NT2/D1 (cell line): ENCODE results near the gene POLR3A.

Experiments used
- DNase-seq: peaks from one replicate; pipeline ENCODE4 v3.0.0-alpha.2; 2011; ENCODE audit warnings: low read depth, low spot score
- H3K27me3 ChIP-seq: 2 replicates; pipeline ENCODE4 v1.6.0; 2011; ENCODE audit warnings: mild to moderate bottlenecking; ENCODE audit not compliant: insufficient read length, insufficient read depth
- H3K36me3 ChIP-seq: 2 replicates; pipeline ENCODE4 v1.6.1; 2011; ENCODE audit warnings: mild to moderate bottlenecking, low read length, mixed read lengths; ENCODE audit not compliant: insufficient read depth, insufficient read length
- H3K4me1 ChIP-seq: 2 replicates; pipeline ENCODE4 v1.5.1; 2011; ENCODE audit not compliant: insufficient read depth, insufficient read length
- H3K4me3 ChIP-seq: 2 replicates; pipeline ENCODE4 v1.5.1; 2011; ENCODE audit warnings: low read depth; ENCODE audit not compliant: insufficient read length
- H3K9ac ChIP-seq: 2 replicates; pipeline ENCODE4 v1.6.0; 2011; ENCODE audit warnings: low read depth; ENCODE audit not compliant: insufficient read length
- H3K9me3 ChIP-seq: 2 replicates; pipeline ENCODE4 v1.5.1; 2011; ENCODE audit warnings: mild to moderate bottlenecking, low read length; ENCODE audit not compliant: insufficient read depth
- SUZ12 ChIP-seq: IDR thresholded peaks from 2 replicates; pipeline ENCODE4 v1.6.1; 2011; ENCODE audit not compliant: insufficient read length, insufficient read depth; ENCODE audit errors: extremely low read depth
- YY1 ChIP-seq: IDR thresholded peaks from 2 replicates; pipeline ENCODE4 v1.6.1; 2011; ENCODE audit not compliant: insufficient read length, insufficient read depth
- ZNF274 ChIP-seq: IDR thresholded peaks from 2 replicates; pipeline ENCODE4 v1.6.1; 2011; ENCODE audit warnings: mild to moderate bottlenecking, low read depth, low read length

The POLR3A gene

GRCh38 chr10:77965294-77965693 lies 64.0 kb downstream of the POLR3A start:
- no peak overlapping the region for H3K4me3 ChIP-seq
- no peaks in the 10 kb centered on the region for H3K4me1 ChIP-seq
- H3K9me3 ChIP-seq: peaks cover 20% of the 10 kb centered on the region
- no peaks in the 10 kb centered on the region for H3K27me3 ChIP-seq
- H3K9ac ChIP-seq: no peak overlapping the region
- no peaks in the 10 kb centered on the region for H3K36me3 ChIP-seq
- no peak for TF ChIP-seq ZNF274
- no peak for TF ChIP-seq SUZ12
- no peak for TF ChIP-seq YY1
- no peak for DNase-seq

- Histone ChIP-seq H3K4me1 (no peaks in the 10 kb centered on the region), H3K9ac (no peak overlapping the region), H3K27me3 (no peaks in the 10 kb centered on the region), H3K9me3 (peaks cover 20% of the 10 kb centered on the region), H3K36me3 (no peaks in the 10 kb centered on the region), H3K4me3 (no peak overlapping the region)
- TF ChIP-seq ZNF274: no peak
- no peak for TF ChIP-seq YY1
- no peak for TF ChIP-seq SUZ12
- DNase-seq: no peak
Observed at GRCh38 chr10:77964811-77965210, 64.5 kb downstream of the POLR3A start.

GRCh38 chr10:77963901-77964300 lies 65.4 kb downstream of the POLR3A start:
- no peaks in the 10 kb centered on the region for H3K27me3 ChIP-seq
- no peaks in the 10 kb centered on the region for H3K36me3 ChIP-seq
- no peak overlapping the region for H3K9ac ChIP-seq
- H3K9me3 ChIP-seq: peaks cover 27% of the 10 kb centered on the region
- H3K4me1 ChIP-seq: no peaks in the 10 kb centered on the region
- no peak for DNase-seq
- TF ChIP-seq ZNF274 (no peak), SUZ12 (no peak), YY1 (no peak)
- no peak overlapping the region for H3K4me3 ChIP-seq

GRCh38 chr10:77962350-77963146 lies 66.8 kb downstream of the POLR3A start:
- DNase-seq: no peak
- no peaks in the 10 kb centered on the region for H3K4me1 ChIP-seq

GRCh38 chr10:77961668-77962067 lies 67.6 kb downstream of the POLR3A start:
- H3K4me3 ChIP-seq: no peak overlapping the region
- H3K9ac ChIP-seq: no peak overlapping the region
- no peaks in the 10 kb centered on the region for H3K4me1 ChIP-seq
- TF ChIP-seq SUZ12 (no peak), YY1 (no peak), ZNF274 (no peak)
- no peaks in the 10 kb centered on the region for H3K27me3 ChIP-seq
- H3K9me3 ChIP-seq: peaks cover 27% of the 10 kb centered on the region
- no peak for DNase-seq
- H3K36me3 ChIP-seq: no peaks in the 10 kb centered on the region

More at GRCh38 chr10:77962350-77963146, 66.8 kb downstream of the POLR3A start:
- H3K36me3 ChIP-seq: no peaks in the 10 kb centered on the region
- peaks cover 27% of the 10 kb centered on the region for H3K9me3 ChIP-seq
- H3K9ac ChIP-seq: no peak overlapping the region
- H3K4me3 ChIP-seq: no peak overlapping the region
- TF ChIP-seq YY1 (no peak), ZNF274 (no peak), SUZ12 (no peak)
- H3K27me3 ChIP-seq: no peaks in the 10 kb centered on the region

GRCh38 chr10:77960829-77961329 lies 68.4 kb downstream of the POLR3A start:
- no peaks in the 10 kb centered on the region for H3K27me3 ChIP-seq
- DNase-seq: no peak

GRCh38 chr10:77959887-77960455 lies 69.3 kb downstream of the POLR3A start:
- Histone ChIP-seq H3K36me3 (no peaks in the 10 kb centered on the region), H3K4me1 (peaks cover 3% of the 10 kb centered on the region), H3K4me3 (no peak overlapping the region), H3K9ac (no peak overlapping the region), H3K27me3 (no peaks in the 10 kb centered on the region), H3K9me3 (peaks cover 23% of the 10 kb centered on the region)
- DNase-seq: no peak
- TF ChIP-seq YY1 (no peak), SUZ12 (no peak), ZNF274 (no peak)

More at GRCh38 chr10:77960829-77961329, 68.4 kb downstream of the POLR3A start:
- H3K9me3 ChIP-seq: peaks cover 27% of the 10 kb centered on the region
- H3K36me3 ChIP-seq: no peaks in the 10 kb centered on the region
- no peaks in the 10 kb centered on the region for H3K4me1 ChIP-seq
- no peak overlapping the region for H3K9ac ChIP-seq
- TF ChIP-seq SUZ12: no peak
- no peak for TF ChIP-seq YY1
- no peak for TF ChIP-seq ZNF274
- no peak overlapping the region for H3K4me3 ChIP-seq
